CD4-positive, alpha-beta T cell treated with Interleukin-6 at 100 ng/mL for 8 hours (primary cell): ENCODE data around the gene TRPM1.
"Not testable (repeated sequence)": the region's sequence is repeated elsewhere in the genome, so short reads cannot be mapped to it uniquely, and the experiment has no call there.

ENCODE experiments used
- DNase-seq: peaks from one replicate; pipeline ENCODE4 v3.0.0-alpha.2; 2020; ENCODE audit warnings: mixed read lengths, low spot score

The TRPM1 gene

GRCh38 chr15:31116423-31117030 is 15.0 kb upstream of the TRPM1 start:
- no peak for DNase-seq

GRCh38 chr15:31111091-31111647 is 9.6 kb upstream of the TRPM1 start:
- no peak for DNase-seq

- no peak for DNase-seq
Measured at GRCh38 chr15:31108836-31109235, 7.3 kb upstream of the TRPM1 start.

- no peak for DNase-seq
Measured at GRCh38 chr15:31106495-31107300, 5.2 kb upstream of the TRPM1 start.

- no peak for DNase-seq
Measured at GRCh38 chr15:31104003-31104402, 2.5 kb upstream of the TRPM1 start.

- no peak for DNase-seq
Measured at GRCh38 chr15:31102374-31103342, 1.1 kb upstream of the TRPM1 start.

- no peak for DNase-seq
Measured at GRCh38 chr15:31102039-31102321, 455 bp upstream of the TRPM1 start.

- no peak for DNase-seq
Measured at GRCh38 chr15:31100738-31101137, 787 bp downstream of the TRPM1 start.

- no peak for DNase-seq
Measured at GRCh38 chr15:31098953-31099740, 2.4 kb downstream of the TRPM1 start.

- DNase-seq = no peak
Measured at GRCh38 chr15:31098491-31098917, 3.0 kb downstream of the TRPM1 start.

GRCh38 chr15:31096563-31096962 is 5.0 kb downstream of the TRPM1 start:
- DNase-seq = no peak

GRCh38 chr15:31091481-31091880 is 10.0 kb downstream of the TRPM1 start:
- DNase-seq = no peak

GRCh38 chr15:31090766-31091165 is 10.8 kb downstream of the TRPM1 start:
- no peak for DNase-seq

GRCh38 chr15:31089368-31090047 is 12.0 kb downstream of the TRPM1 start:
- no peak for DNase-seq

- DNase-seq = no peak
Measured at GRCh38 chr15:31088672-31089367, 12.7 kb downstream of the TRPM1 start.

GRCh38 chr15:31088041-31088440 is 13.5 kb downstream of the TRPM1 start:
- not testable (repeated sequence) for DNase-seq

GRCh38 chr15:31086344-31086743 is 15.2 kb downstream of the TRPM1 start:
- no peak for DNase-seq

- DNase-seq = no peak
Measured at GRCh38 chr15:31085359-31085758, 16.2 kb downstream of the TRPM1 start.

- no peak for DNase-seq
Measured at GRCh38 chr15:31084176-31084575, 17.3 kb downstream of the TRPM1 start.

GRCh38 chr15:31083370-31083780 is 18.1 kb downstream of the TRPM1 start:
- no peak for DNase-seq
